SK-N-SH (cell line): ENCODE results near the gene CEP41. TPM values are rescaled to one million over a fixed set of nuclear protein-coding genes. Genes with fewer than 3 reads are reported as not detected.

Experiments
- CTCF ChIA-PET: fragments of 300-600, 350-600 bp; formaldehyde crosslinking; extraction: SDS; loops from one replicate; lab custom pipeline; 2021; lab: Yijun Ruan, JAX
- POLR2A ChIA-PET: fragments of 350-600 bp; sonication (Branson Sonifier 250); formaldehyde crosslinking; extraction: SDS; loops from one replicate; lab custom pipeline; 2020; ENCODE audit warnings: antibody characterized with exemption, inconsistent platforms; lab: Yijun Ruan, JAX
- DNase-seq: peaks from one replicate; pipeline ENCODE4 v3.0.0; 2012
- H2AFZ ChIP-seq: fragments of 200-600 bp; sonication (generic); 2 replicates; pipeline ENCODE4 v1.8.1; 2016; ENCODE audit warnings: antibody characterized with exemption, mild to moderate bottlenecking, low read depth
- H3F3A ChIP-seq: fragments of 200-600 bp; sonication (generic); replicated peaks from 2 replicates; pipeline ENCODE3; 2016; ENCODE audit warnings: antibody characterized with exemption, mild to moderate bottlenecking; ENCODE audit not compliant: insufficient read depth
- H3K27ac ChIP-seq, 2 experiments: fragments of 200-500 bp in 1 of 2; fragments of 200-600 bp in 1 of 2; sonication (Bioruptor generic) in 1 of 2; sonication (generic), shearing (Covaris generic) in 1 of 2; 2 replicates each; pipeline versions ENCODE4 v1.5.1 to v1.6.1; 2014 to 2016; ENCODE audit warnings: low read depth in 2 of 2, inconsistent platforms in 1 of 2, low read length in 1 of 2, mild to moderate bottlenecking in 1 of 2, mixed read lengths in 1 of 2
- H3K27me3 ChIP-seq: fragments of 200-600 bp; sonication (generic), shearing (Covaris generic); 2 replicates; pipeline ENCODE4 v1.6.1; 2016; ENCODE audit warnings: mixed run types; ENCODE audit not compliant: insufficient read depth
- H3K36me3 ChIP-seq, 2 experiments: fragments of 200-500 bp in 1 of 2; fragments of 200-600 bp in 1 of 2; sonication (Bioruptor generic) in 1 of 2; sonication (generic) in 1 of 2; replicated peaks in 1 of 2; 2 replicates each; pipeline versions ENCODE3 to v1.5.1; 2014 to 2016; ENCODE audit warnings: low read length in 1 of 2, mild to moderate bottlenecking in 1 of 2; ENCODE audit not compliant: insufficient read depth in 2 of 2, control insufficient read depth in 1 of 2
- H3K4me1 ChIP-seq, 2 experiments: fragments of 200-500 bp in 1 of 2; fragments of 200-600 bp in 1 of 2; sonication (Bioruptor generic) in 1 of 2; sonication (generic), shearing (Covaris generic) in 1 of 2; 2 replicates each; pipeline versions ENCODE4 v1.5.1 to v1.6.1; 2014 to 2016; ENCODE audit warnings: low read depth in 1 of 2, low read length in 1 of 2, mixed run types in 1 of 2; ENCODE audit not compliant: insufficient read depth in 2 of 2, control insufficient read depth in 1 of 2
- H3K4me2 ChIP-seq: fragments of 200-600 bp; sonication (generic), shearing (Covaris generic); 2 replicates; pipeline ENCODE4 v1.6.1; 2017; ENCODE audit warnings: mixed run types
- H3K4me3 ChIP-seq, 2 experiments: fragments of 200-500 bp in 1 of 2; fragments of 200-600 bp in 1 of 2; sonication (Bioruptor generic) in 1 of 2; sonication (generic), shearing (Covaris generic) in 1 of 2; 2 replicates each; pipeline versions ENCODE4 v1.5.1 to v1.8.1; 2014 to 2016; ENCODE audit warnings: low read depth in 2 of 2, inconsistent platforms in 1 of 2, low read length in 1 of 2, mild to moderate bottlenecking in 1 of 2, mixed read lengths in 1 of 2, moderate library complexity in 1 of 2
- H3K79me2 ChIP-seq: fragments of 200-600 bp; sonication (generic); 2 replicates; pipeline ENCODE4 v1.8.1; 2017; ENCODE audit warnings: mild to moderate bottlenecking; ENCODE audit not compliant: insufficient read depth
- H3K9ac ChIP-seq: fragments of 200-600 bp; sonication (generic); 2 replicates; pipeline ENCODE4 v1.6.1; 2017; ENCODE audit warnings: mixed run types
- H3K9me2 ChIP-seq: fragments of 200-600 bp; sonication (generic); 2 replicates; pipeline ENCODE4 v1.6.1; 2017; ENCODE audit warnings: mixed run types
- H3K9me3 ChIP-seq: fragments of 200-600 bp; sonication (generic); 2 replicates; pipeline ENCODE4 v1.6.1; 2017; ENCODE audit warnings: mixed run types, mild to moderate bottlenecking, moderate library complexity
- H4K20me1 ChIP-seq: fragments of 200-600 bp; sonication (generic); 2 replicates; pipeline ENCODE4 v1.6.1; 2017; ENCODE audit warnings: mild to moderate bottlenecking, mixed run types; ENCODE audit not compliant: insufficient read depth
- EP300 ChIP-seq, 2 experiments: IDR thresholded peaks; 2 replicates each; pipeline versions ENCODE4 v1.4.0 to v1.6.1; 2012; ENCODE audit warnings: borderline replicate concordance in 1 of 2, low read depth in 1 of 2, low read length in 1 of 2
- FOSL2 ChIP-seq: IDR thresholded peaks from 2 replicates; pipeline ENCODE4 v1.4.0; 2012; ENCODE audit warnings: low read depth, mild to moderate bottlenecking, moderate library complexity, borderline replicate concordance
- FOXJ3 ChIP-seq: sonication (generic); formaldehyde crosslinking; IDR thresholded peaks from 2 replicates; pipeline ENCODE4 v1.5.1; 2020; ENCODE audit warnings: mild to moderate bottlenecking, missing genetic modification reagents
- GATA2 ChIP-seq: sonication (generic); formaldehyde crosslinking; IDR thresholded peaks from 2 replicates; pipeline ENCODE4 v1.5.0; 2020; ENCODE audit warnings: mild to moderate bottlenecking, missing genetic modification reagents
- IRF3 ChIP-seq: fragments of 150-350 bp; IDR thresholded peaks from 2 replicates; pipeline ENCODE4 v1.6.1; 2016; ENCODE audit warnings: mild to moderate bottlenecking, low read depth, low read length
- JUND ChIP-seq: IDR thresholded peaks from 2 replicates; pipeline ENCODE4 v1.4.0; 2012
- NFIC ChIP-seq: IDR thresholded peaks from 2 replicates; pipeline ENCODE4 v1.4.0; 2012; ENCODE audit warnings: borderline replicate concordance
- NRF1 ChIP-seq: IDR thresholded peaks from 2 replicates; pipeline ENCODE4 v1.6.1; 2012; ENCODE audit warnings: low read depth, mild to moderate bottlenecking, low read length
- POLR2AphosphoS5 ChIP-seq: IDR thresholded peaks from 2 replicates; pipeline ENCODE4 v1.6.1; 2012; ENCODE audit warnings: low read depth, low read length
- RAD21 ChIP-seq: IDR thresholded peaks from 2 replicates; pipeline ENCODE4 v1.6.1; 2012; ENCODE audit warnings: mild to moderate bottlenecking, low read length
- RXRA ChIP-seq: IDR thresholded peaks from 2 replicates; pipeline ENCODE4 v1.4.0; 2012; ENCODE audit warnings: low read depth, mild to moderate bottlenecking, borderline replicate concordance
- SMC3 ChIP-seq: IDR thresholded peaks from 2 replicates; pipeline ENCODE4 v1.6.1; 2012; ENCODE audit warnings: low read depth, low read length, improper control_type of control experiment
- TCF12 ChIP-seq: IDR thresholded peaks from 2 replicates; pipeline ENCODE4 v1.4.0; 2012
- USF1 ChIP-seq: IDR thresholded peaks from 2 replicates; pipeline ENCODE4 v1.4.0; 2012; ENCODE audit warnings: low read depth, borderline replicate concordance
- USF2 ChIP-seq: fragments of 150-350 bp; IDR thresholded peaks from 2 replicates; pipeline ENCODE4 v1.6.1; 2017; ENCODE audit warnings: antibody characterized with exemption, low read length, low read depth, borderline replicate concordance
- YY1 ChIP-seq: IDR thresholded peaks from 2 replicates; pipeline ENCODE4 v1.4.0; 2012; ENCODE audit warnings: low read depth, mild to moderate bottlenecking
- ZBTB33 ChIP-seq: IDR thresholded peaks from 2 replicates; pipeline ENCODE4 v1.4.0; 2012; ENCODE audit warnings: low read depth, borderline replicate concordance
- WGBS: methylation state at CpG from one replicate; pipeline ENCODE4 v1.1.6; 2017; ENCODE audit warnings: low lambda C conversion rate; 5-methylcytosine and 5-hydroxymethylcytosine counted together
- polyA plus RNA-seq, 3 experiments: library from polyadenylated mRNA; depleted of rRNA; stranded (reverse); fragments of >200 nt; gene quantifications; 2 replicates each; pipeline ENCODE4 v1.2.3, GENCODE V29; 2012
- TF ChIP-seq, protein P1 (sequence below): fragments of 200-600 bp; sonication (generic); IDR thresholded peaks from 2 replicates; pipeline ENCODE4 v1.6.1; 2017; ENCODE audit warnings: antibody characterized with exemption, mild to moderate bottlenecking, moderate library complexity
- TF ChIP-seq, protein P2 (sequence below): IDR thresholded peaks from 2 replicates; pipeline ENCODE4; 2012

Gene CEP41
- polyA plus RNA-seq, 1 of the 3 experiments (the other 2 are of a cell fraction), result 20.9 TPM

DNA sequence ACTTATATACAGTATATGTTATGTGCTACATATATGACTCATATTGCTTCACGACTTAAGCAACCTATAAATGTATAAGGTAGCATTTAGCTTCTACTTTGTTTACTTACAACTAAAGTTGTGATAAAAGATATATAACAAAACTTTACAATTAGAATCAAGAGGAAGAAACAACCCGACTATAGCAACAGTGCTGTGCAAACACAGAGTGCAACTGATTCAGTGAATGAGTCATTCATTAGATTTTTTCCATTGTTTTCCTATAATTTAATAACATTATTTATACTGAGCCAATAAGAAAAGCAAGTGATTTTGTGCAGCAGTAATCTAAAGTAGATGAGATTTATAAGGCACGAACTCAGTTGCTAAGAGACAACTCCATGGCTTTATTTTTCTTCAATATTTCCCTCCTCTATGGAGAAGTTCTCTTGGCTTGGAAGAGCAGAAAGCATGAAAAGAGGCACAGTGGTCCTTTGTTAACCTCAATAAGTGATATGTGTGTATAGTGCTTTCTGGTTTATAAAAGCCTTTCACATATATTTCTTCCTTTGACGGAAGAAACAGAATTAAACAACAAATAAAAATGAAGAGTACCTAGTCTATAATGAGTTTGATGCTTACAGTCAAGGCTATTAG is 19.8 kb downstream of the CEP41 start:
- 47% methylated on average over 4 of the region's 4 CpGs for WGBS
- H3K9me3 ChIP-seq, result no peaks in the 10 kb centered on the region
- H3K4me3 ChIP-seq, result no peak overlapping the region; a peak in 1 of 4 replicates
- ChIA-PET POLR2A (no interaction called here), CTCF (interaction anchor here (1.2 to 2.3 kb wide), 2 partner anchors 10 kb away, joined by 4 to 7 read pairs; no protein-coding TSS in a partner anchor)
- H3K4me1 ChIP-seq, result peaks cover 4 to 11% of the 10 kb centered on the region in 2 experiments
- H3K36me3 ChIP-seq, result no peaks in the 10 kb centered on the region
- peak overlapping the region; percentile 16; the same call in 1 of the 2 replicates for H3K4me2 ChIP-seq
- TF ChIP-seq IRF3 (no peak), GATA2 (no peak), TCF12 (no peak), YY1 (no peak), FOSL2 (peak; percentile 62; the same call in 1 of the 2 replicates), USF1 (no peak), EP300 (IDR thresholded peaks at IDR 0.05; ENCODE audit: borderline replicate concordance in 1 of 2, low read depth in 1 of 2, low read length in 1 of 2) (0 out of 4 replicates have a peak, but pooled peaks of 1 of the 2 experiments have one; percentile 7), JUND (peak; percentile 58), SMC3 (no peak), FOXJ3 (CRISPR knock-in tag) (no peak)
- no peaks in the 10 kb centered on the region for H4K20me1 ChIP-seq
- H2AFZ ChIP-seq, result no peak overlapping the region
- H3K79me2 ChIP-seq, result no peaks in the 10 kb centered on the region
- no peaks in the 10 kb centered on the region for H3K27me3 ChIP-seq
- no peaks in the 10 kb centered on the region for H3F3A ChIP-seq
- no peaks in the 10 kb centered on the region for H3K9me2 ChIP-seq
- H3K9ac ChIP-seq, result peak overlapping the region; percentile 18; the same call in 1 of the 2 replicates
- H3K27ac ChIP-seq, result peak overlapping the region; percentile 29 to 71
- DNase-seq, result no peak

DNA sequence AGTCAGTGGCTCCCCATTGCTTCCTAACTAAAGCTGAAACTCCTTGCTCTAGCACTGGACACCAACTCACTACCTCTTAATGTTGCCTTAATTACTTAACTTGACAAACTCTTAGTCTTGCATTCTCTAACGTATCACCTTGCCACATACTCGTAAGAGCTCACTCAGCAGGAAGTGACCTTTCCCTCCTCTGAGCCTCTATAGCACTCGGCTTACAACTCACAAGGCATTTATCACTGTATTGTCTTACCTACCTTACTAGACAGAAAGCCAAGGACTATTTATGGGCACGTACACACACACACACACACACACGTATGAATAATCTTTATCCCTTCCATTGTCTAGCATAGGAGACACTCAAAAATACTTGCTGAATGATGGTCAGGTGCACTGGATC is 21.2 kb downstream of the CEP41 start:
- no peak overlapping the region for H2AFZ ChIP-seq
- 90% methylated on average over 5 of the region's 5 CpGs for WGBS
- peaks cover 4 to 11% of the 10 kb centered on the region in 2 experiments for H3K4me1 ChIP-seq
- H3K27ac ChIP-seq, result no peak overlapping the region
- H3K79me2 ChIP-seq, result no peaks in the 10 kb centered on the region
- no peaks in the 10 kb centered on the region for H3K9me2 ChIP-seq
- no peak for DNase-seq
- no peaks in the 10 kb centered on the region for H4K20me1 ChIP-seq
- ChIA-PET CTCF (interaction anchor here (1.0 kb wide), 1 partner anchor 14 kb away, joined by 4 read pairs; no protein-coding TSS in a partner anchor), POLR2A (no interaction called here)
- H3F3A ChIP-seq, result no peaks in the 10 kb centered on the region
- no peaks in the 10 kb centered on the region for H3K36me3 ChIP-seq
- H3K4me3 ChIP-seq, result no peak overlapping the region
- no peak overlapping the region for H3K4me2 ChIP-seq
- no peak overlapping the region for H3K9ac ChIP-seq
- no peaks in the 10 kb centered on the region for H3K9me3 ChIP-seq
- no peaks in the 10 kb centered on the region for H3K27me3 ChIP-seq
- TF ChIP-seq ZBTB33 (no peak), POLR2AphosphoS5 (no peak), NRF1 (no peak), JUND (no peak), USF2 (no peak), NFIC (no peak), RAD21 (no peak), RXRA (no peak), TCF12 (no peak), FOSL2 (no peak), YY1 (no peak)
- TF ChIP-seq, protein P1, sequence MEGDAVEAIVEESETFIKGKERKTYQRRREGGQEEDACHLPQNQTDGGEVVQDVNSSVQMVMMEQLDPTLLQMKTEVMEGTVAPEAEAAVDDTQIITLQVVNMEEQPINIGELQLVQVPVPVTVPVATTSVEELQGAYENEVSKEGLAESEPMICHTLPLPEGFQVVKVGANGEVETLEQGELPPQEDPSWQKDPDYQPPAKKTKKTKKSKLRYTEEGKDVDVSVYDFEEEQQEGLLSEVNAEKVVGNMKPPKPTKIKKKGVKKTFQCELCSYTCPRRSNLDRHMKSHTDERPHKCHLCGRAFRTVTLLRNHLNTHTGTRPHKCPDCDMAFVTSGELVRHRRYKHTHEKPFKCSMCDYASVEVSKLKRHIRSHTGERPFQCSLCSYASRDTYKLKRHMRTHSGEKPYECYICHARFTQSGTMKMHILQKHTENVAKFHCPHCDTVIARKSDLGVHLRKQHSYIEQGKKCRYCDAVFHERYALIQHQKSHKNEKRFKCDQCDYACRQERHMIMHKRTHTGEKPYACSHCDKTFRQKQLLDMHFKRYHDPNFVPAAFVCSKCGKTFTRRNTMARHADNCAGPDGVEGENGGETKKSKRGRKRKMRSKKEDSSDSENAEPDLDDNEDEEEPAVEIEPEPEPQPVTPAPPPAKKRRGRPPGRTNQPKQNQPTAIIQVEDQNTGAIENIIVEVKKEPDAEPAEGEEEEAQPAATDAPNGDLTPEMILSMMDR, result no peak
- TF ChIP-seq, protein P2, sequence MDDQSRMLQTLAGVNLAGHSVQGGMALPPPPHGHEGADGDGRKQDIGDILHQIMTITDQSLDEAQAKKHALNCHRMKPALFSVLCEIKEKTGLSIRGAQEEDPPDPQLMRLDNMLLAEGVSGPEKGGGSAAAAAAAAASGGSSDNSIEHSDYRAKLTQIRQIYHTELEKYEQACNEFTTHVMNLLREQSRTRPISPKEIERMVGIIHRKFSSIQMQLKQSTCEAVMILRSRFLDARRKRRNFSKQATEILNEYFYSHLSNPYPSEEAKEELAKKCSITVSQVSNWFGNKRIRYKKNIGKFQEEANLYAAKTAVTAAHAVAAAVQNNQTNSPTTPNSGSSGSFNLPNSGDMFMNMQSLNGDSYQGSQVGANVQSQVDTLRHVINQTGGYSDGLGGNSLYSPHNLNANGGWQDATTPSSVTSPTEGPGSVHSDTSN, result no peak
